CD14-positive monocyte (primary cell): ENCODE results near the gene SNX3. TPM values are rescaled to one million over a fixed set of nuclear protein-coding genes. Genes with fewer than 3 reads are reported as not detected.

Experiments used
- DNase-seq, 3 donors: peaks; one replicate each; pipeline ENCODE4 v3.0.0-alpha.2; 2011 to 2022
- H2AFZ ChIP-seq: 2 replicates; pipeline ENCODE4 v1.6.0; 2012; ENCODE audit warnings: mild to moderate bottlenecking, low read depth, low read length, inconsistent platforms; ENCODE audit not compliant: insufficient read depth, poor library complexity, severe bottlenecking
- H3K27ac ChIP-seq, 2 donors: 1 replicate in 1 of 2; 2 replicates in 1 of 2; pipeline ENCODE4 v1.5.1; 2012 to 2013; ENCODE audit warnings: low read length in 2 of 2, control low read depth in 1 of 2, inconsistent platforms in 1 of 2, low read depth in 1 of 2, mild to moderate bottlenecking in 1 of 2
- H3K27me3 ChIP-seq, 2 donors: one replicate each; pipeline versions ENCODE4 v1.6.0 to v1.6.1; 2011 to 2013; ENCODE audit warnings: low read length in 2 of 2; ENCODE audit not compliant: control insufficient read depth in 2 of 2, insufficient read depth in 2 of 2
- H3K36me3 ChIP-seq, 2 donors: replicated peaks in 1 of 2; 1 replicate in 1 of 2; 2 replicates in 1 of 2; pipeline versions ENCODE4 v1.5.1 to v1.6.1; 2012 to 2013; ENCODE audit warnings: low read length in 2 of 2, control low read depth in 1 of 2, inconsistent platforms in 1 of 2, mild to moderate bottlenecking in 1 of 2; ENCODE audit not compliant: insufficient read depth in 2 of 2, control insufficient read depth in 1 of 2
- H3K4me1 ChIP-seq, 2 donors: 1 replicate in 1 of 2; 2 replicates in 1 of 2; pipeline versions ENCODE4 v1.5.1 to v1.6.1; 2012 to 2013; ENCODE audit warnings: low read length in 2 of 2, control low read depth in 1 of 2, inconsistent platforms in 1 of 2, mild to moderate bottlenecking in 1 of 2, moderate library complexity in 1 of 2; ENCODE audit not compliant: insufficient read depth in 2 of 2, control insufficient read depth in 1 of 2
- H3K4me2 ChIP-seq: replicated peaks from 2 replicates; pipeline ENCODE3; 2012; ENCODE audit warnings: low read length, moderate library complexity, mild to moderate bottlenecking; ENCODE audit not compliant: poor library complexity, severe bottlenecking; ENCODE audit errors: extremely low read depth
- H3K4me3 ChIP-seq, 3 experiments: fragments of 200-600 bp in 1 of 3; sonication (generic) in 1 of 3; replicated peaks in 1 of 3; 1 replicate in 2 of 3; 2 replicates in 1 of 3; pipeline ENCODE4 v1.5.1; 2011 to 2013; ENCODE audit warnings: low read length in 3 of 3, mild to moderate bottlenecking in 3 of 3, control low read depth in 2 of 3, low read depth in 2 of 3, inconsistent platforms in 1 of 3, moderate library complexity in 1 of 3
- H3K79me2 ChIP-seq: 2 replicates; pipeline ENCODE4 v1.6.0; 2012; ENCODE audit warnings: mild to moderate bottlenecking, control low read depth, inconsistent platforms, low read length, moderate library complexity; ENCODE audit not compliant: insufficient read depth
- H3K9ac ChIP-seq: 2 replicates; pipeline ENCODE4 v1.6.0; 2017; ENCODE audit warnings: low read length, mild to moderate bottlenecking; ENCODE audit not compliant: insufficient read depth, poor library complexity, severe bottlenecking
- H3K9me3 ChIP-seq, 2 donors: replicated peaks in 1 of 2; 1 replicate in 1 of 2; 2 replicates in 1 of 2; pipeline versions ENCODE4 v1.5.1 to v1.6.1; 2012 to 2013; ENCODE audit warnings: low read length in 2 of 2, control low read depth in 1 of 2; ENCODE audit not compliant: control insufficient read depth in 1 of 2, insufficient read depth in 1 of 2
- H4K20me1 ChIP-seq: 2 replicates; pipeline ENCODE4 v1.6.0; 2012; ENCODE audit warnings: mild to moderate bottlenecking, low read length, control low read depth, moderate library complexity; ENCODE audit not compliant: insufficient read depth
- H3K27ac Mint-ChIP-seq, 7 donors: one replicate each; pipeline ENCODE4 v1.8.0; 2020; ENCODE audit warnings: mild to moderate bottlenecking in 7 of 7, mixed read lengths in 7 of 7, moderate library complexity in 6 of 7, inconsistent platforms in 2 of 7
- H3K27me3 Mint-ChIP-seq, 3 donors: one replicate each; pipeline ENCODE4 v1.8.0; 2021 to 2022; ENCODE audit warnings: low read depth in 3 of 3, mild to moderate bottlenecking in 3 of 3, mixed read lengths in 3 of 3, moderate library complexity in 3 of 3, inconsistent platforms in 1 of 3
- H3K36me3 Mint-ChIP-seq, 2 donors: one replicate each; pipeline ENCODE4 v1.8.0; 2020; ENCODE audit warnings: mixed read lengths in 2 of 2, inconsistent platforms in 1 of 2, mild to moderate bottlenecking in 1 of 2
- H3K4me1 Mint-ChIP-seq: one replicate; pipeline ENCODE4 v1.8.0; 2020; ENCODE audit warnings: mild to moderate bottlenecking, mixed read lengths
- H3K4me3 Mint-ChIP-seq, 2 donors: one replicate each; pipeline ENCODE4 v1.8.0; 2020; ENCODE audit warnings: mild to moderate bottlenecking in 2 of 2, mixed read lengths in 2 of 2, moderate library complexity in 1 of 2
- H3K9me3 Mint-ChIP-seq, 7 donors: one replicate each; pipeline ENCODE4 v1.8.0; 2020 to 2022; ENCODE audit warnings: mixed read lengths in 7 of 7, mild to moderate bottlenecking in 6 of 7, moderate library complexity in 6 of 7, inconsistent platforms in 2 of 7
- WGBS: methylation state at CpG from one replicate; pipeline ENCODE4 v1.1.5; 2013; ENCODE audit warnings: missing lambda C conversion rate; ENCODE audit not compliant: insufficient coverage; 5-methylcytosine and 5-hydroxymethylcytosine counted together
- intact Hi-C, 2 donors: fragments of 100-400 bp; cut with micrococcal nuclease; formaldehyde crosslinking; loops; one replicate each; pipeline versions ENCODE4 v1.15.0 to v1.15.1; 2023
- polyA plus RNA-seq, 3 donors: library from polyadenylated mRNA; depleted of rRNA in 1 of 3; unstranded in 2 of 3; stranded (reverse) in 1 of 3; fragments of 300-500 nt in 2 of 3; fragments of >200 nt in 1 of 3; fragmentation: Illumina TruSeq in 2 of 3; gene quantifications; 1 replicate in 2 of 3; 2 replicates in 1 of 3; pipeline ENCODE4 v1.2.3, GENCODE V29; 2012 to 2021
- TF ChIP-seq, protein P1 (sequence below): fragments of 200-600 bp; IDR thresholded peaks from one replicate; pipeline ENCODE4 v1.8.0; 2022; ENCODE audit warnings: antibody characterized with exemption, mild to moderate bottlenecking

Gene SNX3
- polyA plus RNA-seq, 3 donors: 134 to 441 (median 394) TPM

DNA sequence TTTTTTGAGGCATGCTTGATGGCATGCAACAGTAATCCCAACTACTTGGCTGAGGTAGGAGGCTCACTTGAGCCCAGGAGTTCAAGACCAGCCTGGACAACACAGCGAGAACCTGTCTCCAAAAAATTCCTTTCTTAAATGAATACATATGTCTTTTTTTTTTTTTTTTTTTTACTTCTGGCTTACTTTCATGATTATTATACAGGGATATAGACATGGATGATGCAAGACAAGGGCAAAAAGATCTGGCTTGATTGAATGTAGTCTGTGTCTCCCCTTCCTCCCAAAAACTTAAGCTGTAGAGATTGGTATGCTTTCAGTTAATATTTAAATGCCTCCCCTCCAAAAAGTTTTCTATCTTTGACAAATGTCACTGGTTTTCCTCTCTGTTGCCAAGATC, 7.6 kb downstream of the SNX3 start:
- WGBS: no CpG with 5 or more reads among the region's 1 CpG
- H3K27ac ChIP-seq: no peak overlapping the region
- no peaks in the 10 kb centered on the region for H3K27me3 ChIP-seq
- Mint-ChIP-seq H3K27me3 (no peaks in the 10 kb centered on the region), H3K9me3 (peaks cover 0 to 3% (median 0%) of the 10 kb centered on the region in 7 donors), H3K4me3 (no peak overlapping the region), H3K36me3 (peaks cover 21 to 37% of the 10 kb centered on the region in 2 donors), H3K27ac (peak overlapping the region in 1 of 7 donors; percentile 79), H3K4me1 (peaks cover 54% of the 10 kb centered on the region)
- peaks cover 98% of the 10 kb centered on the region for H4K20me1 ChIP-seq
- intact Hi-C loops: no loop called here
- no peak overlapping the region for H3K9ac ChIP-seq
- DNase-seq: no peak
- H2AFZ ChIP-seq: no peak overlapping the region
- TF ChIP-seq, protein P1, sequence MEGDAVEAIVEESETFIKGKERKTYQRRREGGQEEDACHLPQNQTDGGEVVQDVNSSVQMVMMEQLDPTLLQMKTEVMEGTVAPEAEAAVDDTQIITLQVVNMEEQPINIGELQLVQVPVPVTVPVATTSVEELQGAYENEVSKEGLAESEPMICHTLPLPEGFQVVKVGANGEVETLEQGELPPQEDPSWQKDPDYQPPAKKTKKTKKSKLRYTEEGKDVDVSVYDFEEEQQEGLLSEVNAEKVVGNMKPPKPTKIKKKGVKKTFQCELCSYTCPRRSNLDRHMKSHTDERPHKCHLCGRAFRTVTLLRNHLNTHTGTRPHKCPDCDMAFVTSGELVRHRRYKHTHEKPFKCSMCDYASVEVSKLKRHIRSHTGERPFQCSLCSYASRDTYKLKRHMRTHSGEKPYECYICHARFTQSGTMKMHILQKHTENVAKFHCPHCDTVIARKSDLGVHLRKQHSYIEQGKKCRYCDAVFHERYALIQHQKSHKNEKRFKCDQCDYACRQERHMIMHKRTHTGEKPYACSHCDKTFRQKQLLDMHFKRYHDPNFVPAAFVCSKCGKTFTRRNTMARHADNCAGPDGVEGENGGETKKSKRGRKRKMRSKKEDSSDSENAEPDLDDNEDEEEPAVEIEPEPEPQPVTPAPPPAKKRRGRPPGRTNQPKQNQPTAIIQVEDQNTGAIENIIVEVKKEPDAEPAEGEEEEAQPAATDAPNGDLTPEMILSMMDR: no peak
- H3K79me2 ChIP-seq: peaks cover 100% of the 10 kb centered on the region
- peaks cover 5 to 32% of the 10 kb centered on the region in 2 donors for H3K36me3 ChIP-seq
- no peaks in the 10 kb centered on the region for H3K9me3 ChIP-seq
- no peak overlapping the region for H3K4me3 ChIP-seq
- H3K4me2 ChIP-seq: no peak overlapping the region
- peaks cover 18 to 25% of the 10 kb centered on the region in 2 donors for H3K4me1 ChIP-seq

DNA sequence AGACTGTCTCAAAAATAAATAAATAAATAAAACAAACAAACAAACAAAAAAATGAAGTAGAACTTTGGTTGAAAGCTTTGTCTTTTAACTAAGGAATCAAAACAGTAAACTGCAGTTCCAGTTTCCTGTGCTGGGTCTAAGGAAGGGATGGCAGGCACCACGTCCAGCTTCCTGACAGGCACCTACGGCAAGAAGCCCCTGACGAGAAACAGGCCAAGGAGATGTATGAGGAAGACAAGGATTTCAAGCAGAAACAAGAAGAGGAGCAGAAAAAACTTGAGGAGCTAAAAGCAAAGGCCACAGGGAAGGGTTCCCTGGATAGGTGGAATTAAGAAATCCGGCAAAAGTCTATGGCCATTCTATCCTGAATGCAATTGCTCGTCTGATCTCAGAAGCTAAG, 8.8 kb downstream of the SNX3 start:
- Mint-ChIP-seq H3K4me1 (peaks cover 58% of the 10 kb centered on the region), H3K9me3 (peaks cover 0 to 3% (median 0%) of the 10 kb centered on the region in 7 donors), H3K27ac (no peak overlapping the region), H3K4me3 (no peak overlapping the region), H3K36me3 (peaks cover 23 to 37% of the 10 kb centered on the region in 2 donors), H3K27me3 (no peaks in the 10 kb centered on the region)
- 87% methylated on average over 3 of the region's 5 CpGs for WGBS
- H3K9me3 ChIP-seq: no peaks in the 10 kb centered on the region
- no peak for DNase-seq
- no peak overlapping the region for H3K27ac ChIP-seq
- H3K4me1 ChIP-seq: peaks cover 22 to 30% of the 10 kb centered on the region in 2 donors
- peaks cover 3 to 29% of the 10 kb centered on the region in 2 donors for H3K36me3 ChIP-seq
- no peak overlapping the region for H3K4me2 ChIP-seq
- H2AFZ ChIP-seq: no peak overlapping the region
- H4K20me1 ChIP-seq: peaks cover 99% of the 10 kb centered on the region
- TF ChIP-seq, protein P1: no peak
- H3K79me2 ChIP-seq: peaks cover 99% of the 10 kb centered on the region
- H3K27me3 ChIP-seq: no peaks in the 10 kb centered on the region
- H3K9ac ChIP-seq: no peak overlapping the region
- intact Hi-C loops: no loop called here
- H3K4me3 ChIP-seq: no peak overlapping the region
